Panc1 (cell line): Measurements from ENCODE around the gene ARHGAP45. TPM values are rescaled to one million over a fixed set of nuclear protein-coding genes. Genes with fewer than 3 reads are reported as not detected.

Source experiments
- ATAC-seq: fragments of 200-7000 bp; cut with Tn5 transposase; 2 replicates; pipeline ENCODE4 v1.9.1; 2020; ENCODE audit warnings: mild to moderate bottlenecking, moderate library complexity
- BruUV-seq: library from RNA; stranded (reverse); fragments of 400-500 nt; replicated peaks from 2 replicates; lab custom pipeline; 2021; lab: Mats Ljungman, UMichigan
- CTCF ChIA-PET: fragments of 300-600 bp; sonication (Branson Sonifier 250); formaldehyde crosslinking; loops from one replicate; lab custom pipeline; 2022; ENCODE audit warnings: antibody characterized with exemption; lab: Charles Lee
- POLR2A ChIA-PET: fragments of 300-600 bp; sonication (Branson Sonifier 250); formaldehyde crosslinking; loops from one replicate; lab custom pipeline; 2022; ENCODE audit warnings: antibody characterized with exemption; lab: Charles Lee
- DNase-seq: peaks from one replicate; pipeline ENCODE4 v3.0.0-alpha.2; 2010; ENCODE audit warnings: low read depth, low spot score
- H3K27ac ChIP-seq: 2 replicates; pipeline ENCODE4 v1.5.1; 2011; ENCODE audit warnings: mild to moderate bottlenecking, low read length, inconsistent platforms
- H3K27me3 ChIP-seq: fragments of 200-500 bp; sonication (Bioruptor generic); 2 replicates; pipeline ENCODE4 v1.6.0; 2014; ENCODE audit warnings: low read length, inconsistent platforms; ENCODE audit not compliant: control insufficient read depth, insufficient read depth
- H3K36me3 ChIP-seq: fragments of 200-500 bp; sonication (Bioruptor generic); 2 replicates; pipeline ENCODE4 v1.5.1; 2014; ENCODE audit warnings: inconsistent platforms, mild to moderate bottlenecking, low read length, moderate library complexity; ENCODE audit not compliant: control insufficient read depth, insufficient read depth
- H3K4me1 ChIP-seq: 2 replicates; pipeline ENCODE4 v1.5.1; 2011; ENCODE audit warnings: inconsistent platforms, mild to moderate bottlenecking, low read length, moderate library complexity; ENCODE audit not compliant: control insufficient read depth, insufficient read depth
- H3K4me3 ChIP-seq, 2 experiments: 2 replicates each; pipeline ENCODE4 v1.5.1; 2011 to 2012; ENCODE audit warnings: low read depth in 2 of 2, low read length in 2 of 2, mild to moderate bottlenecking in 2 of 2, inconsistent platforms in 1 of 2, moderate library complexity in 1 of 2
- H3K9me3 ChIP-seq: fragments of 200-500 bp; sonication (Bioruptor generic); 2 replicates; pipeline ENCODE4 v1.5.1; 2014; ENCODE audit warnings: low read depth, mild to moderate bottlenecking, inconsistent platforms, low read length, moderate library complexity; ENCODE audit not compliant: control insufficient read depth, insufficient read depth
- CTCF ChIP-seq: fragments of 450-650 bp; IDR thresholded peaks from 2 replicates; pipeline ENCODE4 v1.5.1; 2017; ENCODE audit warnings: mild to moderate bottlenecking
- POLR2AphosphoS5 ChIP-seq: IDR thresholded peaks from 2 replicates; pipeline ENCODE4 v1.6.1; 2012; ENCODE audit warnings: mild to moderate bottlenecking, low read depth, low read length, moderate library complexity
- REST ChIP-seq, 2 experiments: IDR thresholded peaks; 2 replicates each; pipeline ENCODE4 v1.6.1; 2011 to 2012; ENCODE audit warnings: low read depth in 2 of 2, control low read depth in 1 of 2, low read length in 1 of 2, mild to moderate bottlenecking in 1 of 2, moderate library complexity in 1 of 2; ENCODE audit not compliant: insufficient read depth in 1 of 2
- SIN3A ChIP-seq: IDR thresholded peaks from 2 replicates; pipeline ENCODE4 v1.6.1; 2012; ENCODE audit warnings: low read depth, mild to moderate bottlenecking, low read length, moderate library complexity, borderline replicate concordance; ENCODE audit not compliant: insufficient read depth
- TCF7L2 ChIP-seq: IDR thresholded peaks from 2 replicates; pipeline ENCODE4 v1.6.1; 2011; ENCODE audit warnings: mild to moderate bottlenecking, low read depth, low read length, inconsistent platforms
- in situ Hi-C: cut with HindIII; loops from 2 replicates; pipeline ENCODE4 v1.10.0; 2016; ENCODE audit warnings: low sequenced_read_pairs, low pct_unique_long_range_greater_than_20kb
- intact Hi-C: fragments of 100-400 bp; cut with micrococcal nuclease; formaldehyde crosslinking; loops from one replicate; pipeline ENCODE4 v1.10.0; 2022; ENCODE audit not compliant: unreplicated experiment
- total RNA-seq: library from RNA; stranded (reverse); gene quantifications from one replicate; pipeline ENCODE4 v1.2.1, GENCODE V29; 2021; ENCODE audit not compliant: unreplicated experiment

ARHGAP45 gene
- total RNA-seq, 1 experiment from 2014 or later: 27.8 TPM

- no peaks in the 10 kb centered on the region; the same call in 1 of the 2 replicates for H3K36me3 ChIP-seq
- CTCF ChIA-PET: interaction anchor here (0.6 to 0.7 kb wide), 2 partner anchors 100 to 162 kb away, joined by 3 to 4 read pairs; no protein-coding TSS in a partner anchor
- BruUV-seq: no TSS peak
Observed at GRCh38 chr19:1089126-1089771, 22.3 kb downstream of the ARHGAP45 start.

GRCh38 chr19:1089891-1090290, 22.9 kb downstream of the ARHGAP45 start:
- Histone ChIP-seq H3K27me3 (no peaks in the 10 kb centered on the region), H3K9me3 (no peaks in the 10 kb centered on the region), H3K4me1 (no peaks in the 10 kb centered on the region; the same call in 1 of the 2 replicates), H3K27ac (no peak overlapping the region), H3K4me3 (no peak overlapping the region), H3K36me3 (no peaks in the 10 kb centered on the region; the same call in none of the 2 replicates)
- no peak for TF ChIP-seq POLR2AphosphoS5
- ChIA-PET POLR2A (interaction anchor here (0.6 kb wide), 1 partner anchor 116 kb away, joined by 4 read pairs; the partner anchor contains the start of gene STK11), CTCF (interaction anchor here (0.7 kb wide), 1 partner anchor 101 kb away, joined by 3 read pairs; no protein-coding TSS in a partner anchor)
- DNase-seq (no peak), ATAC-seq (no peak)
- BruUV-seq: no TSS peak
- in situ Hi-C loops: no loop called here
- intact Hi-C loops: no loop called here

More at GRCh38 chr19:1089126-1089771, 22.3 kb downstream of the ARHGAP45 start:
- Histone ChIP-seq H3K4me3 (no peak overlapping the region), H3K27me3 (no peaks in the 10 kb centered on the region), H3K9me3 (no peaks in the 10 kb centered on the region), H3K4me1 (no peaks in the 10 kb centered on the region; the same call in 1 of the 2 replicates), H3K27ac (no peak overlapping the region)
- POLR2A ChIA-PET: no interaction called here
- intact Hi-C loops (no loop called here), in situ Hi-C loops (no loop called here)
- no peak for DNase-seq
- ATAC-seq: no peak
- TF ChIP-seq TCF7L2 (no peak), POLR2AphosphoS5 (0 out of 2 replicates have a peak, but pooled peaks have one; percentile 28)

- H3K9me3 ChIP-seq: no peaks in the 10 kb centered on the region
Observed at GRCh38 chr19:1090731-1091543, 24.0 kb downstream of the ARHGAP45 start.

More at GRCh38 chr19:1090731-1091543, 24.0 kb downstream of the ARHGAP45 start:
- Histone ChIP-seq H3K27ac (no peak overlapping the region), H3K4me3 (no peak overlapping the region), H3K27me3 (no peaks in the 10 kb centered on the region), H3K4me1 (peaks cover 5% of the 10 kb centered on the region; the same call in 1 of the 2 replicates), H3K36me3 (no peaks in the 10 kb centered on the region; the same call in none of the 2 replicates)
- CTCF ChIA-PET: no interaction called here
- intact Hi-C loops (no loop called here), in situ Hi-C loops (no loop called here)
- POLR2A ChIA-PET: interaction anchor here (0.7 kb wide), 1 partner anchor 12 kb away, joined by 10 read pairs; no protein-coding TSS in a partner anchor
- ATAC-seq (no peak), DNase-seq (no peak)
- TF ChIP-seq CTCF (no peak), REST (IDR thresholded peaks at IDR 0.05; ENCODE audit: insufficient read depth in 1 of 2, low read depth in 2 of 2, low read length in 1 of 2) (no peak), TCF7L2 (no peak), SIN3A (no peak), POLR2AphosphoS5 (no peak)
- no TSS peak for BruUV-seq
